ENCODE measurements around the gene BLACAT1. TPM values are rescaled to one million over a fixed set of nuclear protein-coding genes. Genes with fewer than 3 reads are reported as not detected.

Gene BLACAT1
- 16.6 TPM for polyA plus RNA-seq (2013, experiment 1 of 4)
- 19.7 TPM for polyA plus RNA-seq (2013, experiment 2 of 4)
- 8.4 TPM for polyA plus RNA-seq (2013, experiment 3 of 4)
- polyA plus RNA-seq (2013, experiment 4 of 4), result 9.3 TPM

DNA sequence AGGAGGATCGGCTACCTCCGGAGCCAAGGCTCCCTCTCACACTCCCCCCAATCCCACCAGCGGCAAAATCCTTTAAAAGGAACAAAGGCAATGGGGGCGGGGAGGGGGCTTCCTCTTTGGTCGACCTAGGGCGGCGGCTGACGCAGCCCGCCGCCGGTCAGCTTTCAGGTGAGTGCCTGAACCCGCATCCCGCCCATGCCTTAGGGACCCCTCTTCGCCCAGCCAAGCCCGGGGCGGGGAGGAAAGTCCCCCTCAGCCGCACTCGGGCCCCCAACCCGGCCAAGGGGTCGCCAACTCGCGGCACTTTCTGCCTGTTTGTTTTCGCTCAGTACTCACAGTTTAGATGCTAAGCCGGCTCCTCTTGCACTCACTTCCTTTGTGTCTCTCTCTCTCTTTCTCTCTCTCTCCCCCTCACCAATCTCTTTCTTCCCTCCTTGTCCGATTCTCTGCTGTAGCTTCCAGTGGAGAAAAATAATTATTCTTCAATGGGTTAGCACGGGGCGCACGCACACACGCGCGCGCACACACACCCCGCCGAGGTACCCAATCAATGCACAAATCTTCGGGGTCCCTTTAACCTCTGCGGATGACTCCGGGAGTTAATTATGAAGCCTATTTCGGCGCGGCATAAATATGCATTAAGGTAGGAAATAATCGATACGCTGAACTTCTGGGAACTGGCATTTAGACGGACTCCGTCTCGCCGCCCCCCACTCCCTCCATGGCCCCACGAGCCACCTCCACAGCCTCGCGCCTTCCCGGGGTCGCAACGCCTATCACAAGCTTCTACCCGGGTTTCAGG is at the start of gene BLACAT1:
TSS of gene BLACAT1 (minus strand) at position 465 of the 802 bp plus-strand sequence.
- H3K4me3 ChIP-seq (ENCODE audit: insufficient read depth, low read depth, low read length), result peak within 1 kb of the TSS; percentile 86
- H3K4me1 ChIP-seq (ENCODE audit: control insufficient read depth, insufficient read depth, low read length), result peaks cover 42% of the 10 kb centered on the region
- peak within 1 kb of the TSS; percentile 72 for H3K27ac ChIP-seq (ENCODE audit: insufficient read depth, low read depth, low read length, poor library complexity, severe bottlenecking)
- no peaks in the 10 kb centered on the region for H3K36me3 ChIP-seq (ENCODE audit: control insufficient read depth, insufficient read depth, low read length)
- no peaks in the 10 kb centered on the region for H3K9me3 ChIP-seq (ENCODE audit: control insufficient read depth, low read length)
- 0% methylated on average over 53 of the region's 53 CpGs for WGBS, 2 experiments
- peaks cover 24% of the 10 kb centered on the region for H3K27me3 ChIP-seq (ENCODE audit: control insufficient read depth, insufficient read depth, low read length, poor library complexity, severe bottlenecking)

DNA sequence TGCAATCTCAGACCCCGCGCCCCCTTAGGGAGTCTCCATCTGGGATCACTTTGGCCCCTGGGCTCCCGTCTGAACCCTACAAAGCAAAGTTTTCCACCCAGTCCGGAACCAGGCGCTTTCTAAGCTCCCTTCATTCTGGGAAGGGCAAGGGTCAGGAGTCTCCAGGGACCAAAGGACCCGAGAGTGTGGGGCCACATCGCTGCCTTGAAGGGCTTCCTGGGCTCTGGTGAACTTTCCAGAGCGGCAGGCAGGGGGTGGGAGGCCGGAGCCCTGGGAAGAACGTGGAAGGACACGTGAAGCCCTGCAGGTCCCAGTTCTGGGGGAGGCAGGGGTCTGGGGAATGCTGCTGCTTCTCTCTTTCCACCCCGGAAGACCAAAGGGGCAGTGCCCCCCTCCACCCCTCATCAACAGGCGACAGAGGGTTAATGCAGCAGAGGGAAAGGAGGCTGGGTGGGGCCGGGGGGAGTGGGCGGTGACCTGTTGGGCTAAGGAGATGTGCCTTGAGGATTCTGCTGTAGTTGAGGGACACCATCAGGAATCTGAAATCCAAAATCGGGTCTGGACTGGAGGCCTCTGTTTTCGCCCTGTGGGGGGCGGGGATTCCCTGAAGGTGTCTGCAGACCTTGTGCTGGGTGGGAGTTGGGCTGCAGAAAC is 49.4 kb upstream of the BLACAT1 start:
- 2 to 3% methylated on average over 18 of the region's 18 CpGs for WGBS, 2 experiments
- Histone ChIP-seq H3K9me3 (ENCODE audit: control insufficient read depth, low read length) (no peaks in the 10 kb centered on the region), H3K4me1 (ENCODE audit: control insufficient read depth, insufficient read depth, low read length) (peaks cover 32% of the 10 kb centered on the region), H3K27ac (ENCODE audit: insufficient read depth, low read depth, low read length, poor library complexity, severe bottlenecking) (peak overlapping the region; percentile 39), H3K4me3 (ENCODE audit: insufficient read depth, low read depth, low read length) (peak overlapping the region; percentile 67), H3K27me3 (ENCODE audit: control insufficient read depth, insufficient read depth, low read length, poor library complexity, severe bottlenecking) (no peaks in the 10 kb centered on the region), H3K36me3 (ENCODE audit: control insufficient read depth, insufficient read depth, low read length) (no peaks in the 10 kb centered on the region)

GRCh38 chr1:205504311-205505075 is 48.6 kb upstream of the BLACAT1 start, which contains the start of gene CDK18:
Gene CDK18, plus strand, starts transcription at chr1:205504669. Its CDS starts 18,499 bp downstream, at chr1:205523168.
- H3K27me3 ChIP-seq (ENCODE audit: control insufficient read depth, insufficient read depth, low read length, poor library complexity, severe bottlenecking), result no peaks in the 10 kb centered on the region
- WGBS, 2 experiments, result 2 to 3% methylated on average over 41 of the region's 42 CpGs

GRCh38 chr1:205502992-205503391 is 47.1 kb upstream of the BLACAT1 start:
- peaks cover 30% of the 10 kb centered on the region for H3K4me1 ChIP-seq (ENCODE audit: control insufficient read depth, insufficient read depth, low read length)
- H3K9me3 ChIP-seq (ENCODE audit: control insufficient read depth, low read length), result no peaks in the 10 kb centered on the region
- WGBS, 2 experiments, result 74 to 84% methylated on average over 3 of the region's 3 CpGs
- H3K36me3 ChIP-seq (ENCODE audit: control insufficient read depth, insufficient read depth, low read length), result no peaks in the 10 kb centered on the region
- no peak overlapping the region for H3K4me3 ChIP-seq (ENCODE audit: insufficient read depth, low read depth, low read length)
- H3K27ac ChIP-seq (ENCODE audit: insufficient read depth, low read depth, low read length, poor library complexity, severe bottlenecking), result no peak overlapping the region
- no peaks in the 10 kb centered on the region for H3K27me3 ChIP-seq (ENCODE audit: control insufficient read depth, insufficient read depth, low read length, poor library complexity, severe bottlenecking)

More at GRCh38 chr1:205504311-205505075, 48.6 kb upstream of the BLACAT1 start, which contains the start of gene CDK18:
- Histone ChIP-seq H3K9me3 (ENCODE audit: control insufficient read depth, low read length) (no peaks in the 10 kb centered on the region), H3K27ac (ENCODE audit: insufficient read depth, low read depth, low read length, poor library complexity, severe bottlenecking) (peak within 1 kb of the TSS; percentile 39), H3K4me3 (ENCODE audit: insufficient read depth, low read depth, low read length) (peak within 1 kb of the TSS; percentile 67), H3K4me1 (ENCODE audit: control insufficient read depth, insufficient read depth, low read length) (peaks cover 32% of the 10 kb centered on the region), H3K36me3 (ENCODE audit: control insufficient read depth, insufficient read depth, low read length) (no peaks in the 10 kb centered on the region)

DNA sequence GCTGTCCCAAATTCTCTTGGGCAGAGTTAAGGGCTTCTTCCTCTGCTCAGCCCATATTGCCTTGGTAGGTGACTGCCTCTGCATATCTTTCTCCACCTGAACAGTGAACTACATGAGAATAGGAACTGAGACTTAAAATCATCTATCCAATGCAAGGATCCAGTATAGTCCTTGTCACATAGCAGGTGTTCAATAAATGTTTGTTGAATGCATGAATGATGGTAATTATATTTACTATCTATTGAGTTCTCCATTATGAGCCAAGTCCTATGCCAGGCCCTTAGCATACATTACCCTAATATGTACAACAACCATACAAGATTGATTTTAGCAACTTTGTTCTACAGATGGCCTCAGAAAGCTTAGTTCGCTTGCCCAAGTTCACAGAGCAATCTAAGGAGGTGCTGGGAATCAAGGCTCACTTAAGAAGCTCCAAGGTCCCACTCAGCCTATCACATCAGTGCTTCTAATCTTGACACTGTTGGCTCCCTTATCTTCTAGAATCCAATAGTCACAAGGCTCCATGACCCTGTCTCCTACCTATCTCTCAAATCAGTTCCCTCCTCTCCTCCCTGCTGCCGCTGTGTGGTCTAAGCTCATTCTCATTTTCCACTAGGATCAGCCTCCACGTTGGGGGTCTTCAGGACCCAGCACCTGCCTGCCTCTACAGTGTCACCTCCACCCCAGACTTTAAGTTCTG is 46.4 kb upstream of the BLACAT1 start:
- Histone ChIP-seq H3K27me3 (ENCODE audit: control insufficient read depth, insufficient read depth, low read length, poor library complexity, severe bottlenecking) (no peaks in the 10 kb centered on the region), H3K4me1 (ENCODE audit: control insufficient read depth, insufficient read depth, low read length) (peaks cover 26% of the 10 kb centered on the region), H3K27ac (ENCODE audit: insufficient read depth, low read depth, low read length, poor library complexity, severe bottlenecking) (no peak overlapping the region), H3K9me3 (ENCODE audit: control insufficient read depth, low read length) (no peaks in the 10 kb centered on the region), H3K36me3 (ENCODE audit: control insufficient read depth, insufficient read depth, low read length) (no peaks in the 10 kb centered on the region), H3K4me3 (ENCODE audit: insufficient read depth, low read depth, low read length) (no peak overlapping the region)
- 84 to 87% methylated on average over 3 of the region's 3 CpGs for WGBS, 2 experiments

GRCh38 chr1:205500240-205501233 is 44.7 kb upstream of the BLACAT1 start:
- 34 to 40% methylated on average over 9 of the region's 9 CpGs for WGBS, 2 experiments
- Histone ChIP-seq H3K9me3 (ENCODE audit: control insufficient read depth, low read length) (no peaks in the 10 kb centered on the region), H3K4me1 (ENCODE audit: control insufficient read depth, insufficient read depth, low read length) (peaks cover 18% of the 10 kb centered on the region), H3K36me3 (ENCODE audit: control insufficient read depth, insufficient read depth, low read length) (no peaks in the 10 kb centered on the region), H3K4me3 (ENCODE audit: insufficient read depth, low read depth, low read length) (no peak overlapping the region), H3K27me3 (ENCODE audit: control insufficient read depth, insufficient read depth, low read length, poor library complexity, severe bottlenecking) (no peaks in the 10 kb centered on the region), H3K27ac (ENCODE audit: insufficient read depth, low read depth, low read length, poor library complexity, severe bottlenecking) (no peak overlapping the region)

GRCh38 chr1:205499789-205500188 is 43.9 kb upstream of the BLACAT1 start:
- no peaks in the 10 kb centered on the region for H3K9me3 ChIP-seq (ENCODE audit: control insufficient read depth, low read length)
- no peaks in the 10 kb centered on the region for H3K36me3 ChIP-seq (ENCODE audit: control insufficient read depth, insufficient read depth, low read length)
- H3K4me1 ChIP-seq (ENCODE audit: control insufficient read depth, insufficient read depth, low read length), result peaks cover 13% of the 10 kb centered on the region
- H3K27me3 ChIP-seq (ENCODE audit: control insufficient read depth, insufficient read depth, low read length, poor library complexity, severe bottlenecking), result no peaks in the 10 kb centered on the region
- WGBS, 2 experiments, result 78 to 81% methylated on average over 3 of the region's 3 CpGs
- H3K27ac ChIP-seq (ENCODE audit: insufficient read depth, low read depth, low read length, poor library complexity, severe bottlenecking), result no peak overlapping the region
- no peak overlapping the region for H3K4me3 ChIP-seq (ENCODE audit: insufficient read depth, low read depth, low read length)

DNA sequence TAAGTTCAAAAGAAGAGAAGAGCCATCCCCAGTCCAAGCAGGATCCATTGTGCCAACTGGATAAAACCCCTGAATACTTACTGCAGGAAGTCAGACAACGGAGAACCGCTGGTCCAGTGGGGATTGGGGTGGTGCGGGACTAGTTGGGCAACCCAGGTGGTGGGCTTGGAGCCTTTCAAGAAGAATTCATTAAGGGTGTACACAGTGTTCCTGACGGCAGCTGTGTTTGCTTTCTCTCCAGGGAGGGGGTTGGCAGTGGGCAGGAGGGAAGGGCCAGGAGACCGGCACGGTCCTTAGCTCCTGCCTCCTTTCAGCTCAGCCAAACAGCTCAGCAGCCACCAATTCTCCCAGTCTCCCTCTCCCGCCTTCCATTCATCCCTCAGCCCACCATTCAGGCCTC is 41.5 kb upstream of the BLACAT1 start:
- WGBS, 2 experiments, result 87 to 91% methylated on average over 7 of the region's 7 CpGs
- no peaks in the 10 kb centered on the region for H3K36me3 ChIP-seq (ENCODE audit: control insufficient read depth, insufficient read depth, low read length)
- H3K4me3 ChIP-seq (ENCODE audit: insufficient read depth, low read depth, low read length), result no peak overlapping the region
- H3K9me3 ChIP-seq (ENCODE audit: control insufficient read depth, low read length), result no peaks in the 10 kb centered on the region
- H3K4me1 ChIP-seq (ENCODE audit: control insufficient read depth, insufficient read depth, low read length), result peaks cover 14% of the 10 kb centered on the region
- H3K27me3 ChIP-seq (ENCODE audit: control insufficient read depth, insufficient read depth, low read length, poor library complexity, severe bottlenecking), result no peaks in the 10 kb centered on the region
- H3K27ac ChIP-seq (ENCODE audit: insufficient read depth, low read depth, low read length, poor library complexity, severe bottlenecking), result no peak overlapping the region

- Histone ChIP-seq H3K36me3 (ENCODE audit: control insufficient read depth, insufficient read depth, low read length) (no peaks in the 10 kb centered on the region), H3K9me3 (ENCODE audit: control insufficient read depth, low read length) (no peaks in the 10 kb centered on the region), H3K4me1 (ENCODE audit: control insufficient read depth, insufficient read depth, low read length) (peaks cover 14% of the 10 kb centered on the region), H3K27ac (ENCODE audit: insufficient read depth, low read depth, low read length, poor library complexity, severe bottlenecking) (no peak overlapping the region), H3K27me3 (ENCODE audit: control insufficient read depth, insufficient read depth, low read length, poor library complexity, severe bottlenecking) (no peaks in the 10 kb centered on the region), H3K4me3 (ENCODE audit: insufficient read depth, low read depth, low read length) (no peak overlapping the region)
- WGBS, 2 experiments, result 94 to 100% methylated on average over 1 of the region's 1 CpG
Measured at GRCh38 chr1:205496661-205497060, 40.8 kb upstream of the BLACAT1 start.

Measured in ectodermal cell (in vitro differentiated cells).